ENCODE data around the gene PIEZO2.

DNA sequence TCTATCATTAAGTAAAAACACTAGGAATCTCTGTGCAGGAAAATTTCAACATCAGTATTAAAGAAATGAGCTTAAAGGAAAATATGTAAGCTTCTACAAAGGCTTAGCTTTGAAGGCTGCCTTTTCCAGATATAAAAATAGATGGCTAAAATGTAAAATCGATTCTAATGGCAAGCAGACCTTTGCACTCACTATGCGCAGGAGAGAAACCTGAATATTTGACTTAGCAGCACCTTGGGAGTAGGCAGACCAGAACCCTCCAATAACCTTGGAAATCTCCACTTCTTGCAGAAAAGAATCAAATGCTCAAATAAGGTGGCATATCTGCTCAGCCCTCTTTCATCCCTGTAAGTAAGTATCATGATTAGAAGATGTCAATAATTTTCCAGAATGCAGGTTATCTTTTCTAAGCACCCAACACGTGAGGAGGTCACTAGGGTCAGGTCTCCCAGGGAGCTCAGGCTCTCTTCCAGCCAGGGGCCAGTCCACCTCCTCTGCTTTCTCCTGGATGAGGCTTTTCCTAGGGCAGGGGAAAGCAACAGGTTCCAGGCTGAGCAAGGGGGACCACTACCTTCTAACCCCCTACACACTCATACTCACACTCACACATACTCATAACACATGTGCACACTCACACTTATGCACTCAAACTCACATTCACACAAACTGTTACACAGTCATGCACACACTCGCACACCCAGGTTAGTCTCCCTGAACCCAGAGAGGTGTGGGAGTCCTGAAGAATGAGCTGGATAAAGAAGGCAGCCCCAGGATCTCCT, 3.8 kb downstream of the PIEZO2 start:
- TF ChIP-seq, protein P1, sequence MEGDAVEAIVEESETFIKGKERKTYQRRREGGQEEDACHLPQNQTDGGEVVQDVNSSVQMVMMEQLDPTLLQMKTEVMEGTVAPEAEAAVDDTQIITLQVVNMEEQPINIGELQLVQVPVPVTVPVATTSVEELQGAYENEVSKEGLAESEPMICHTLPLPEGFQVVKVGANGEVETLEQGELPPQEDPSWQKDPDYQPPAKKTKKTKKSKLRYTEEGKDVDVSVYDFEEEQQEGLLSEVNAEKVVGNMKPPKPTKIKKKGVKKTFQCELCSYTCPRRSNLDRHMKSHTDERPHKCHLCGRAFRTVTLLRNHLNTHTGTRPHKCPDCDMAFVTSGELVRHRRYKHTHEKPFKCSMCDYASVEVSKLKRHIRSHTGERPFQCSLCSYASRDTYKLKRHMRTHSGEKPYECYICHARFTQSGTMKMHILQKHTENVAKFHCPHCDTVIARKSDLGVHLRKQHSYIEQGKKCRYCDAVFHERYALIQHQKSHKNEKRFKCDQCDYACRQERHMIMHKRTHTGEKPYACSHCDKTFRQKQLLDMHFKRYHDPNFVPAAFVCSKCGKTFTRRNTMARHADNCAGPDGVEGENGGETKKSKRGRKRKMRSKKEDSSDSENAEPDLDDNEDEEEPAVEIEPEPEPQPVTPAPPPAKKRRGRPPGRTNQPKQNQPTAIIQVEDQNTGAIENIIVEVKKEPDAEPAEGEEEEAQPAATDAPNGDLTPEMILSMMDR (IDR thresholded peaks at IDR 0.05), result no peak
- TF ChIP-seq EP300 (IDR thresholded peaks at IDR 0.05), result no peak
- no peak for TF ChIP-seq POLR2A (IDR thresholded peaks at IDR 0.05)
- TF ChIP-seq POLR2AphosphoS5 (IDR thresholded peaks at IDR 0.05), result no peak

Measured in gastroesophageal sphincter (tissue), 3 donors.